Subcutaneous adipose tissue (tissue), 4 donors: Measurements from ENCODE around the gene LUC7L2. TPM values are rescaled to one million over a fixed set of nuclear protein-coding genes. Genes with fewer than 3 reads are reported as not detected.

Experiments used
- CTCF ChIP-seq: fragments of 450-650 bp; IDR thresholded peaks from one replicate; pipeline ENCODE4 v1.5.1; 2016; ENCODE audit warnings: low read depth, mild to moderate bottlenecking, control low read depth, antibody characterized with exemption, moderate library complexity
- total RNA-seq, 4 donors: library from RNA; depleted of rRNA; stranded (reverse); fragments of >200 nt; gene quantifications; one replicate each; pipeline ENCODE4 v1.1.0, GENCODE V29; 2016

The LUC7L2 gene
- total RNA-seq, 4 donors from 2014 or later, result 55.2 to 102 (median 71.7) TPM

- no peak for TF ChIP-seq CTCF
Observed at GRCh38 chr7:139389774-139390173, 30.1 kb downstream of the LUC7L2 start.

GRCh38 chr7:139393621-139394211, 34.0 kb downstream of the LUC7L2 start:
- no peak for TF ChIP-seq CTCF

GRCh38 chr7:139394540-139394939, 34.8 kb downstream of the LUC7L2 start:
- TF ChIP-seq CTCF, result no peak

GRCh38 chr7:139396323-139396951, 36.7 kb downstream of the LUC7L2 start:
- no peak for TF ChIP-seq CTCF

- TF ChIP-seq CTCF, result no peak
Observed at GRCh38 chr7:139397192-139397591, 37.5 kb downstream of the LUC7L2 start.

GRCh38 chr7:139403601-139404000, 43.9 kb downstream of the LUC7L2 start:
- no peak for TF ChIP-seq CTCF

GRCh38 chr7:139407555-139407954, 47.9 kb downstream of the LUC7L2 start:
- TF ChIP-seq CTCF, result no peak
